Cerebellar cortex (tissue), 1 donor: ENCODE measurements around the gene OR7D4.
"Not testable (repeated sequence)": the region's sequence is repeated elsewhere in the genome, so short reads cannot be mapped to it uniquely, and the experiment has no call there.

Experiments used
- DNase-seq: peaks from one replicate; pipeline ENCODE4 v3.0.0-alpha.2; 2015; ENCODE audit warnings: low spot score

Gene OR7D4

DNA sequence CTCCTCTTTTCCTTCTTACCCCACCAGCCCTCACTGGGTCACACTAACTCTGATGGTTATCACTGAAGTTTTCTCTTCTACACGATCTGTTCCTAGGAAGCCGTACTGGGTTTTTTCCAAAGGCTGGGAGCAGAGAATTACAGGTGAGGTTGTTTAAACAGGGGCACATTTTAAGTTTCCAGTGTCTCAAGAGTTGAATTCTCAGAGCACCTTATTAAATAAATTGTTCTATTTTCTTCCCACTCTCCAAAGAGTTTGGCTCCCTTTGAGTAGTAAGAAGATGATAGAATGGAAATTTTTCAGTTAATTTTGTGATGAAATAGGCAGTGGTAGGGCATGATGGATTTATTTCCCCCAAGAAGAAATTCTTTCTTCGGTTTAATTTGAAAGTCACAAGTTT is at the start of gene OR7D4:
TSS of gene OR7D4 (minus strand) at position 101 of the 400 bp plus-strand sequence. CDS start 4,752 bp downstream, outside the sequence.
- no peak for DNase-seq

DNA sequence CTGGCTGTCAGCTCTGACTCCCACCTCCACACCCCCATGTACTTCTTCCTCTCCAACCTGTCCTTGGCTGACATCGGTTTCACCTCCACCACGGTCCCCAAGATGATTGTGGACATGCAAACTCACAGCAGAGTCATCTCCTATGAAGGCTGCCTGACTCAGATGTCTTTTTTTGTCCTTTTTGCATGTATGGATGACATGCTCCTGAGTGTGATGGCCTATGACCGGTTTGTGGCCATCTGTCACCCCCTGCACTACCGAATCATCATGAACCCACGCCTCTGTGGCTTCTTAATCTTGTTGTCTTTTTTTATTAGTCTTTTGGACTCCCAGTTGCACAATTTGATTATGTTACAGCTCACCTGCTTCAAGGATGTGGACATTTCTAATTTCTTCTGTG is 31.8 kb upstream of the OR7D4 start:
- no peak for DNase-seq

DNA sequence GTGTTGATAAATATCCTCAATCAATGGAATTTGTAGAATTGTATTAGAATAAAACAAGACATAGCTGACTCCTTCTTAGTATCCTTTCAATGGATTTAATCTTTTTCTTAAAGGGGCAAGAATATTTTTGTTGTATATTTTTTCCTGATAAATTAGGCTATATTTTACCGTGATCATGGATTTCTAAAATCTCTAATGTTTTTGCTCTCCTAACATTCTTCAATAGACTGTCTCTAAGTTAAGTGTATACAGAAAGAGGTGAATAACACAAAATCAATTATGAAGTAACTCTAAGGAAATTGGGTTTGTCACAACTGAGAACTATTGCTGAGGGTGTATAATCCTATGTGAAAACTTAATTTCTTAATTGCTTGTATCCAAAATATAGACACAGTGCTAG is 31.2 kb upstream of the OR7D4 start, which contains the start of gene OR7E24:
TSS of gene OR7E24 (plus strand) at position 301 of the 400 bp plus-strand sequence. CDS start 114 bp downstream, outside the sequence.
- DNase-seq: no peak

DNA sequence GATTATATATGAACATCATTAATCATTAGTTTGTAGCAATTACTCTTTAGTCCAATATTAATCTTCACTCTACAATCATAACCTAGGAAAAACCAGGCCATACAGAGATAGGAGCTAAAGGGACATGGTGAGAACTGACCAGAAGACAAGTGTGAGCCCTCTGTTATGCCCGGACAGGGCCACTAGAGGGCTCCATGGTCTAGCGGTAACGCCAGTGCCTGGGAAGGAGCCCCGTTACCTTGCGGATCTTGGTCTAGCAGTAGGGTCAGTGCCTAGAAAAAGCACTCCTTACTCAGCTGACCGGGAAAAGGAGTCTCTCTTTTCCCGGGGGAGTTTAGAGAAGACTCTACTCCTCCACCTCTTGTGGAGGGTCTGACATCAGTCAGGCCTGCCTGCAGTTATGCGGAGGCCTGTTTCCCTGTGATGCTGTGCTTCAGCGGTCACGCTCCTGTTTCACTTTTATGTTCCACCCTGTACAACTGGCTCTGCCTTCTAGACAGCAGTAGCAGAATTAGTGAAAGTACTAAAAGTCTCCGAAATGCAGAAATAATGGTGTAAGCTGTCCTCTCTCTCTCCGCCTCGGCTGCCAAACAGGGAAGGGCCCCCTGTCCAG is 13.8 kb downstream of the OR7D4 start:
- peak; percentile 75 for DNase-seq

DNA sequence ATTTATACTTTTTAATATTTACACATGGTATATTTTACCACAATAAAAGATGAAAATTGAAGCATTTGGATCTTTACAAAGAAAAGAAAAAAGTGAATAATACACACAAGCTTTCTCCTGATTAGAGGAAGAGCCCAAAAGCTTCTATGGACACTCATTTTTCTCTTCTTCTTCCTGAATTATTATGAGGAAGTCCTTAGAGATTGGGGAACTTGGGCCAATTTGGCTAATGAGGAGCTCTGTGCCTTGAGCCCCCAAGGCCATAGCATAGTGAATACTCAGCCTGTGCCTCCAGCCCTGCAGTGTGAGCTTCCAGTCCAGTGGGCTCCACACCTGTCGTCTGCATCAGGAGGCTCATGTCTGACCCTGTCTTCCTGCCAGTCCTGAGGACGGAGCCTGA is 21.3 kb downstream of the OR7D4 start:
- not testable (repeated sequence) for DNase-seq

DNA sequence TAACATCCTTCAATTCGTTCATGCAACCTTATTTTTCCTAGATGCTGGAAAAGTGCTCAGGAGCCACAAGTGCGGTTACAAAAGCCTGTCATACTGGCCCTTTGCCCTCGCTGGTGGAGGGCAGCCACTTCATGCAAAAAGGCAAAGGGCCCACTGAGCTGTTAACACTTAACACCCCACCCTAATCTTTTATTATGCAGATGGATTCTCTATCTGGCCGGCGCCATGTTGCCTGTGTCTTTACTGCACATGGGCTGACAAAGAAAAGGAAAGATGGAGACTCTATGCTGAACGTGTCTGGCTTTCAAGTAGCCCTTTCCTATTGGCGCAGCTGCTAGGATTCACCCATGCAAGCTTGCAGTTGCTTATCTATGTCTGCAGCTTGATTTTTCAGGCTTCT is 29.9 kb downstream of the OR7D4 start:
- no peak for DNase-seq

DNA sequence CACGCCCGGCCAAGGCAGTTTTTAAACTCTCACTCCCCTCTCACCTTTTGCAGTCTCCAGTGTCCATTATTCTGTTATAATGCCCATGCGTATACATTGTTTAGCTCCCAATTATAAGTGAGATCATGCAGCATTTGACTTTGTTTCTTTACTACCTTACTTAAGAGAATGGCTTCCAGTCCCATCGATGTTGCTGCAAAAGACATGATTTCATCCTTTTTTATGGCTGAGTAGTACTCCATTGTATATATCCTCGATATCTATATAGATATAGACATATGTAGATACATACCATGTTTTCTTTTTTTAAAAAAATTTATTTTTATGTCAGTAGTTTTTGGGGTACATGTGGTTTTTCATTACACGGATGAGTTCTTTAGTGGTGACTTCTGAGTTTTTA is 32.2 kb downstream of the OR7D4 start:
- no peak for DNase-seq

DNA sequence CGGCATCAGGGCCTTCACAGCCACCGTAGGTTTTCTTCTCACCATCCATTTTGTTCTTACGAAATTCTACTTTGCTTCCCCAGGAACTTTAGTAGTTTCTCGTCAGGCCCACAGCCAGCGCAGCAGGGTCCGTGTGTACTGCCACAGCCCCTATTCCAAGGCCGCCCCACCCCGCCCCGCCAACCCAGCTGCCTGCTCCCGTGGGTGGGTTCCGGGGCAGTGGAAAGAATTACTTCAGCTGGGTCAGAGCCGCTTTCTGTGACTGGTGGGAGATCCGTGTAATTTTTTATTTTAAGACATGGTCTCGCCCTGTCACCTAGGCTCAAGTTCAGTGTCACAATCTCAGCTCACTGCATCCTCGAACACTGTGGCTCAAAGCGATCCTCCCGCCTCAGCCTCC is 36.4 kb downstream of the OR7D4 start:
- no peak for DNase-seq

DNA sequence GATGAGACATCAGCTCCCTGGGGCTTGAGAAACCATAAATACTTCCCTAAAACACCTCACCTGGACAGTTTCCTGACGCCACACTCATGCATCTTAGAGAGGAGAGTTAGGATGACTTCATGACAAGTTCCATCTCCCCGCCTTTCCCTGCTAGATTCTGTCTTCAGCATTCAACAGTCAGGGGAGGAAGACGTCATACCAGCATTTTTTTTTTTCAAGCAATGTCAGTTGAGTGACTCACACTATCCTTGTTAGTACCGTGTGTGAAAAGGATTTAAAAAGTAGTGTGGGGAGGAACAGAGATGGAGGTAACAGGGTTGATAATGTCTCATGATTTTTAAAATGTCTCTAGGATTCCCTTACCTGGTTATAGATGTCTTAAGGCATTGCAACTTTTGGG is 40.5 kb downstream of the OR7D4 start, which contains the start of gene OR7D2:
TSS of gene OR7D2 (plus strand) at position 79 of the 400 bp plus-strand sequence. CDS start 6,803 bp downstream, outside the sequence.
- DNase-seq: no peak

DNA sequence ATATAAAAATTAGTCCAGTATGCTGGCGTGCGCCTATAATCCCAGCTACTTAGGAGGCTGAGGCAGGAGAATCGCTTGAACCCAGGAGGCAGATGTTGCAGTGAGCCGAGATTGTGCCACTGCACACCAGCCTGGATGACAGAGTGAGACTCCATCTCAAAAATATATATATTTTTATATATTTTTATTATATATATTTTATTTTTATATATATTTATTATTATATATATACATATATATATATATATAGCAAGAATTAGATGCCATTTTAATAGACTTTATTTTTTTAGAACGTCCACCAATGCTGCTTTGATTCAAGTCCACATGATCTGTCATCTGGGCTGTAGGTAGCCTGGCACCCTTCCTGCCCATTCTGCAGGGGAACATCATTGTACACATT is 44.1 kb downstream of the OR7D4 start:
- no peak for DNase-seq

DNA sequence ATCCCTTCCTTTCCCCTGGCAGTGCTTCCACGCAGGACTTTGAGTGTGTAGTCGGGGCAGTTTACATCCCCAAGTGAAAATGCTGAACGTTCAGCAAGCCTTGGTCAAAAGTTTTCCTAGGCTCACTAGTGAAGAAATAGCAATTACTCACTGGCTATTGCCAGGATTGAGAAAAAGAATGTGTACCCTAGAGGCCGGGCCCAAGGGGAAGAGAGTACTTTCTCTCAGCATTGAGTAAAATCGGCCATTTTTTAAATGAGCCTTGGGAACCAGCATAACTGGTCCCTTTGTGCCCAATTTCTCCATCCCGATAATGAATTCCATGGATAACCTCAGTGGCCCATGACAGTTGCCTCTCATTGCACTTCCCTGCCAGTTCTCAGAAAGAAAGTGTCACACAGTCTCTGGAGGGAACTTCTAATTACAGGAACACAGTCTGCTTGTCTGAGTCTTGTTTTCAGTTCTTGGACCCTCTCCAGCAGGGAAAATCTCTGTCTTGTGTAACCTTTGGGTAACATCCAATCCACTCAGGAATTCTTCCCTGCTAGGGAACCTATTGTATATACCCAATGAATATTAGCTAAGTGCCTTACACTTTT is 47.9 kb downstream of the OR7D4 start:
- no peak for DNase-seq

DNA sequence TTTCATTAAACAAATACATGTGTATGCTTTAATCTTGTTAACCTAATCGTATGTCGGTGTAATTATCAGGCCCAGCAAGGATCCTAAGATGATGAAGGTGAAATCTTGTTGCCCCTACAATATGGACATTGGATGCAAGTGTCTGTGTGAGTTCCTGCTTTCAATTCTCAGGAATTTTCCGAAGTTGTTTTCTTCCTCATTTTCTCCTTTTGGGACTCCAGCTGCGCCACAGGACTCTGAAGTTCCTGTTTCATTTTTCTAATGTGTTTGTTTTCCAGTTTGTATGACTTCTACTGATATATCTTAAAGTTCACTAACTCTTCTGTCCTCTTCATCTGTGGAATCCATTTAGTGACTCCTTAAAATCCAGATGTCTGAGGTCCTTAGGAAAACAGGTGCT is 52.5 kb downstream of the OR7D4 start:
- DNase-seq: no peak

DNA sequence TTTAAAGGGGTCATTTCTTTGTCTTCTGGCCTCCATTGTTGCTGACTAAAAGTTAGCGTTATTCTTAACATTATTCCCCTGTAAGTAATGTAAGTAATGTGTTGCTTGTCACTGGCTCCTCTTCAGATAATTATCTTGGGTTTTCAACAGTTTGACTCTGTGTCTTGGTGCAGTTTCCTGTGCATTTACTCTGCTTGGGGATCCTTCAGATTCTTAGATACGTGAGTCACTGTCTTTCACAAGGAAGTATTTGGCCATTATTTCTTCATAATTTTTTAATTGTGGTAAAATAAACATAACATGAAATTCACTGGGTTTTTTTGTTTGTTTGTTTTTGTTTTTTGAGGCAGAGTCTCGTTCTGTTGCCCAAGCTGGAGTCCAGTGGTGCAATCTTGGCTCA is 54.1 kb downstream of the OR7D4 start:
- no peak for DNase-seq

DNA sequence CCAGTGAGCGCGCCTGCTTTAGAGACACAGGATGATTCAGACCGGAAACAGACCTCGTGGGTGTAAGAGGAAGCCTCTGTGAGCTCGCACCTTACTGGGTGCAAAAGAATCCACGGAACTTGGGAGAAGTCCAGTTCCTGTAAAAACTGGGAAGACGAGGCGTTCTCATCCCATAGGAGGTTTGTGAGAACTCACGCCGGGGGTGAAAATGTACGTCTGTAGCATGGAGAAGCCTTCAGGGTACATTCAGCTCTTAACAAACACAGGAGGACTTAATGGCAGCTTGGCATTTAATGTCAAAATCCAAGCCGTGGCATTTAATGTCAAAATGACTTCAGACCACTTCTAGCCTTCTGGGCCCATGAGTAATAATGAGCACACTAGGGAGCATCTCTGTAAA is 58.0 kb downstream of the OR7D4 start:
- DNase-seq: no peak
